ENCODE results near the gene MECR.
"Not testable (repeated sequence)": the region's sequence is repeated elsewhere in the genome, so short reads cannot be mapped to it uniquely, and the experiment has no call there.

Gene MECR

DNA sequence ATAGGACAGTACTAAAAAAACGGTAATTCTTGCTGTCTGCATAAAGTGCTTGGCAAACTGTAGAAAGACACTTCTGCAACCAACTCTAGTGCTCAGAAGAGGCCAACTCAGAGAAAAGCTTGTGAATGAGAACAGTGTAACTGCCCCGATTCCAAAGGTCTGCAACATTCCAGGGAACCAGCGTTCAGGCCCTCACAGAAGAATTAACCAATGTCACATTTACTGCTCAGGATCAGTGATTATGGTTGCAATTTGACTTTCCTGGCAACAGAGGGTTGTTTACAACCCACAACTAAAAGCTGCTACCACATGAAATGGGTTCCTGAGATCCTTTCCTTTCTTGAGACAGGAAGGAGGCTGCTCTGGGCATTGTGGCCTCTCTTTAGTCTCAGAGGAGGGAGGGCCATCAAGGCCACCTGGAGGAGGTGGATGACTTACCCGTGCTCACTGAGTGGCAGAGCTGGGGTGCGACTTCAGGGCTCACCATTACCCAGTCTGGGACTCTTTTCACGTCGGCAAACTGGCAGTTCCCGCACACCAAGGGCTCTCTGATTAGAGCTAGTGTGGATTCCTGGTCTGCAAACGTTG, 64.3 kb downstream of the MECR start:
- no peak for DNase-seq

DNA sequence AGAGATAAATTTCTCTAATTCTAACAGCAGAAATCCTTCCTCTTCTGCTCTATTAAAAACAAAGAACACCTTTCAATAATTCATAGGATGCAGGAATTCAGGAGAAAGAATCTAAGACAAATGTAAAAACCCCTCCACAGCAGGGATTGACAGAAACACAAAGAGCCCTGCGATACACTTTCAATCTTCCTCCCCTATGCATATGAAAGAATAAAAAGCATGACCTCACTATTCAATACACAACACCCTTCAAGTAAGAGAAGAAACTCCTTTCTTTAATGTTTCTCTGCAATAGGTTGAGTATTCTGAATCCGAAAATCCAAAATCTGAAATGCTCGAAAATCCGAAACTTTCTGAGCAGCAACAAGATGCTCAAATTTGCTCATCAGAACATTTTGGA, 66.1 kb downstream of the MECR start:
- DNase-seq: no peak

- DNase-seq: no peak
Observed at GRCh38 chr1:29162476-29163138, 68.1 kb downstream of the MECR start.

DNA sequence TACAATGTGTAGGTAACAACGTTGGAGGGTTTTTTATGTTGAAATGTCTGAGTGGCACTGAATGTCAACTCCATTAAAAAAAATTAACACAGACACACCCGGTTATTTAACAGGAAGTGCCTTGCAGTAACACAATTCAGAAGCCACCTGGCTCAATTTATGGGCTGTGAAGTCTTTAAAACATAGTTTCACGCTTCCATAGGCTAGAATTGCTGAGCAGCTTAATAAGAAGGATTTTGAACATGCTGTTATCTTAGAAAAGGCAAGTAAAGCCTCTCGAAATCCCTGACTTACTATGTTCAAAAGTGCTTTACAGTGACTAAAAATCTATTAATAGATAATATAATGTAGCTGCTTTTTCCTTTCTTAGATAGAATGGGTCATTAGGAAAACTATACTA, 68.7 kb downstream of the MECR start:
- no peak for DNase-seq

- no peak for DNase-seq
Observed at GRCh38 chr1:29159773-29160172, 71.0 kb downstream of the MECR start.

- DNase-seq: no peak
Observed at GRCh38 chr1:29157269-29157601, 73.5 kb downstream of the MECR start.

- DNase-seq: peak; percentile 45
Observed at GRCh38 chr1:29156543-29157268, 74.0 kb downstream of the MECR start.

DNA sequence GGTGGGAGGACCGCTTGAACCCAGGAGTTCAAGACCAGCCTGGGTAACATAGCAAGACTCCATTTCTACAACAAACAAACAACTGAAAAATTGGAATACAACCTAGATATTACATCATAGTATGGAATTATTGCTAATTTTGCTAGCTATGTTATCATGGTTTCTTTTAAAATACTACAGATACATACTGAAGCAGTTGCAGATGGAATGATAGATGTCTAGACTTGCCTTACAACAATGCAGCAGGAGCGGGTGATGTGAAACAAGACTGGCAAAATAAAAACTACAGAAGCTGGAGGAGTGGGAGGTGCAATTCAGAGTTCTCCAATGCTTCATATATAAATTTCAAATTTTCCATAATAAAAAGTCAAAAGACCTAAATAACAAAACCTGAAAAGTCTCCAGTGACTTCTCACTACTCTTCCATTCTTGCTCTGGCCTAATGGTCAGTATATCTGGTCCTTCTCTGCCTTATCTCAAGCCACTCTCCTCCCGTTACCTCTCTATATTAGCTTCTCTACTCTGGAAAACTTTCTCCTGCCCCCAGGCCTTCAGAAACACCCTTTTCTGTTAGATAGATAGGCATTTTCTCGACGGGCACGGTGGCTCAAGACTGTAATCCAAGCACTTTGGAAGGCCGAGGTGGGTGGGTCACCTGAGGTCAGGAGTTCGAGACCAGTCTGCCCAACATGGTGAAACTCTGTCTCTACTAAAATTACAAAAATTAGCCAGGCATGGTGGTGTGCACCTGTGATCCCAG, 78.5 kb downstream of the MECR start:
- no peak for DNase-seq

- not testable (repeated sequence) for DNase-seq
Observed at GRCh38 chr1:29150346-29150745, 80.4 kb downstream of the MECR start.

DNA sequence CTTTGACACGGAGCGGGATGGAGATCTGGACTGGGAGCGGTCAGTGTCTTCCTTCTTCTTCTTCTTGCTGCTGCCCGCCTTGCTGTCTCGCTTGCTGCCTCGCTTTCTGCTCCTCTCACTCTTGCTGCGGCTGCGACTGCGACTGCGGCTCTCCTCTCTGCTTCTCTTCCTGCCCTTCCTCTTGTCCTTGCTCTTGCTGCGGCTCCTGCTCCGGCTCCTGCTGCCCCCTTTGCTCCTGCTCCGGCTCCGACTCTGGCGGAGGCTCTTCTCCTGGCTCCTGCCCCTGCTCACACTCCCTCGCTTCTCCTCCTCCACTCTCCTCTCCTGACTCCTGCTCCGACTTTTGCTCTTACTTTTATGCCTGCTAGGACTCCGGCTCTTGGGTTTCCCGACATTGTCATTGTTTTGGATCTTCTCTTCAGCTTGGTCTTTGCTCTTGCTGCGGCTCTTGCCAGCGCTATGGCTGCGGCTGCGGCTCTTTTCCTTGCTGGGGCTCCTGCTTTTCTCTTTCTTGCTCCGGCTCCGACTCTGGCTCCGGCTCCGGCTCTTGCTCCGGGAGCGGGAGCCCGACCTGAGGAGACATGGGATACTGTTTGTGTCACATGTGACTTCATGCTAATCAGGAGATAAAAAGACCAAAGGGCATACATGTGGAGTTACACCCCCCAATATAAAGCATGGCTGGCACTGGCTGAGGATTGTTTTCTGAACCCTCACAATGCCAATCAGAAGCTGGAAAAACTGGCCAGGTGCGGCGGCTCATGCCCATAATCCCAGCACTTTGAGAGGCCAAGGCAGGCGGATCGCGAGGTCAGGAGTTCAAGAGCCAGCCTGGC, 81.9 kb downstream of the MECR start:
- DNase-seq: no peak

- DNase-seq: no peak
Observed at GRCh38 chr1:29145739-29146437, 84.8 kb downstream of the MECR start.

DNA sequence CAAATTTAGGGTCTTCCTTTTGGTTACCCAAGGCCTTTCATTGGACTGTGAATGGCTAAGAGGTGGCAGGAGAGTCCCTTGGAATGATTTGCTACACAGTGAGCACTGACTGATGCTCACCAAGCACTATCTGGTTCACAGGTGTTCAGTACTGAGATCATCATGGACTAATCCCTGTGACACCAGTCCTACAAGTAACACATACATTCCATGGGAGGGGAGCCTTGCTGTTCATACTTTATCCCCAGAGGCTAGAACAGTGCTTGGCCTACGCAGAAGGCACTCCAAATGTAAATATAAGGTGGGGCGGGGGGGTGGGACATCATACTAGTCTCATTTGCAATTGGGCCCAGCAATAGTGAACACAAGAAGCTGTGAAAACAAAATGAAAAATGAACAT, 86.6 kb downstream of the MECR start:
- DNase-seq: no peak

DNA sequence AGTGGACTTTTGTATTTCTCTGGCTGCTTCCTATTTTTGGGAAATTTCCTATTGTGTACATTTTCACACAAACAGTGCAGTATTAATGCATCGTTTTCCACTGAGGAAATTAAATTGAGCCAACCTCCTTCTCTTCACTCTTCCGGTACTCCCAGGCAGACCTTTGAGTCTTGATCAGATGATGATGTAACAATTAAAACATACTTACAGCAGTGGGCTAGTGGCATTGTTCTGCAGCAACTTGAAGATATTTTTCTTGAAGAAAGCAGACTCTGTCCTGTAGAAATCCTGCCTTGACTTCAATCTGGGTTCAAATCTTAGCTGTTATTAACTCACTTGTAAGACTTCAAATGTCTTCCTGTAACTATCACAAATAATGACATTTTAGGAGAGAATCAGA, 88.0 kb downstream of the MECR start:
- DNase-seq: no peak
